NCI-H1694 (cell line): ENCODE measurements around the gene PINLYP.
A peak's percentile ranks its signal among the peaks of the same experiment; 100 is the strongest.

Source experiments
- DNase-seq: peaks from one replicate; lab custom pipeline; 2025; lab: John Stamatoyannopoulos, UW

The PINLYP gene

GRCh38 chr19:43606569-43607229 is 31.1 kb downstream of the PINLYP start:
- no peak for DNase-seq

- no peak for DNase-seq
These were observed 31.9 kb downstream of the PINLYP start for GRCh38 chr19:43607238-43608205.

GRCh38 chr19:43609872-43610271 is 34.3 kb downstream of the PINLYP start:
- DNase-seq: no peak

GRCh38 chr19:43610493-43610892 is 34.9 kb downstream of the PINLYP start:
- DNase-seq: no peak

- DNase-seq: no peak
These were observed 36.2 kb downstream of the PINLYP start, which contains the start of gene SRRM5 for GRCh38 chr19:43611788-43612187. SRRM5 (plus strand) TSS chr19:43612088; CDS start chr19:43612122, 34 bp downstream.

DNA sequence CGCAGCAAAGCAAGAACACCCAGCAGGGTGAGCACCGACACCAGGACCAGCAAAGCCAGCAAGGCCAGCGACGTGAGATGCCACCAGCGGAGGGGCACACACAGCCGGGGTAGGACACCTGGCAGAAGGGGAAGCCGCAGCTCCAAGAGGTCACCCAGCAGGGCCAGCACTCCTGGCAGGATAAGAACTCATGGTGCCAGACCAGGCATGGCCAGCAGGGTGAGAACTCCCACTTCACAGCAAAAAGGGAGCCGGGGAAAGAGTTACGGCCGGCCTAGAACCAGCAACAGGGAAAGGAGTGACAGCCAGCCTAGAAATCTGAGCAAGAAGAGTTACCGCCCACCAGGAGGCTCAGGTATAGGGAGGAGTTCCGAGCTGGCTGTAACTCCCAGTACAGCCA is 36.8 kb downstream of the PINLYP start:
- DNase-seq: no peak

- DNase-seq: no peak
These were observed 40.7 kb downstream of the PINLYP start for GRCh38 chr19:43616306-43616705.

DNA sequence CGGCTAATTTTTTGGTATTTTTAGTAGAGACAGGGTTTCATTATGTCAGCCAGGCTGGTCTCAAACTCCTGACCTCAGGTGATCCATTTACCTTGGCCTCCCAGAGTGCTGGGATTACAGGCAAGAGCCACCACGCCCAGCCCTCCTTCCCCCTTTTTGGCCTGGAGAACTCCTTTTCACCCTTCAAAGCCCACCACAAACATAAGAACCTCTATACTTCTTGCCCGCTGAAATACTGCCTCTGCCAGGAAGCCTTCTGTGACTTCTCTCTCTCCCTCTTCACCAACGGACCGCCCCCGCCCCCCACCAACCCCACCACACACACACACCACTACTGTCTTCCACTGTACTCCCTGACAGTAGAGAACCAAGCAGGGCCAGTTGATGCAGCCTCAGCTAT is 41.4 kb downstream of the PINLYP start:
- DNase-seq: no peak

DNA sequence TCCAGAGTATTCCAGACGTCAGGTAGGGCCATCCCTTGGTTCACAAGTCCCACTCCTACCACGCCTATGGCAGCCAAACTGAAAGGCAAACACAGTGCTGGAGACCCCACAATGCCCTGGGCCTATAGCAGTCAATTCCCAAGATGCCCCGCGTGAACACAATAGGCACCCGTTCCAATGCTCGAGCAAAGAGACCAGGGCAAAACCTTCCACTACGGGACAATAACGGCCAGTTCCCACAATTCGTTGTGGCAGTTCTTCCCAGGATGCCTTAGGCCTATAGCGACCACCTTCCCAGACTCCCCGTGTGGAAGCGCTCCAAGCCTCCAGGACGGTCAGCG is 43.3 kb downstream of the PINLYP start:
- peak; percentile 78 for DNase-seq

DNA sequence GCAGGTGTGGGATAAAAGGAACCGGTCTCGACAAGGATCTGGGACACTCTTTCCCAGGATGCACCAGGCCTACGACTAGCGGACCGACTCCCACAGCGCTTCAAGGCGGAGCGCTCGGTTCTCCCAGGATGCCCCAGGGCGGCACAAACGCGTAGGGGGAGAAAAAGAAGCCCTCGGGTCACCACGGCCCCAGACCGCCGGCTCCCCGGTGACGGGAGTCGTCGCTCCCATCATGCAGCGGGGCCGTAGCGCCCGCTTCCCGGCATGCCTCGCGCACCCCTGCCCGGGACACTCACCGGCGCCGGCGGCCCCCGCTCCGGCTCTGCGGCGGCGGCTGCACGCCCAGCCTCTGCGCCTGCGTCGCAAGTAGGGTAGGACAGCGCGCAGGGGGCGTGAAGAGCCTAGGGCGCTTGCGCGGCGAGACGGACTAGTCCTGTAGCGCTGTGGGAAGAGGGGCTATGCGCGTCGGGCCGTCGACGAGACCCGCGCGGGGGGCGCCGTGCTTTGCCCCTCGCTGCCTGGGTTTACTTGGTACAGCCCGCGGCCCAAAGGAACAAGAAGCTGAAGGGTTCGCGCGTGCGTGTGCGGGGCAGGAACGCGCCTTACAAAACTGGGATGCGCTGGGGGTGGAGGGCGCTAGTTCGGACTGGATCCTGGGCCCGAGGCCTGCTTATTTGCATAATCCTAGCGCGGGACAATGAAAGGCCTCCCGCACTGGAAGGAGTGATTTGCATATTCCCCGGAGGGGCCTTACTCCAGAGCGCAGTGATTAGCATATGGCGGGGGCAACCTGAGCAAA is 43.9 kb downstream of the PINLYP start, which contains the start of gene ZNF428:
Gene ZNF428 (minus strand): TSS at position 368 of the 799 bp plus-strand sequence. CDS start 5,325 bp downstream, outside the sequence.
- DNase-seq: peak; percentile 91

GRCh38 chr19:43620061-43621001 is 44.7 kb downstream of the PINLYP start:
- no peak for DNase-seq

DNA sequence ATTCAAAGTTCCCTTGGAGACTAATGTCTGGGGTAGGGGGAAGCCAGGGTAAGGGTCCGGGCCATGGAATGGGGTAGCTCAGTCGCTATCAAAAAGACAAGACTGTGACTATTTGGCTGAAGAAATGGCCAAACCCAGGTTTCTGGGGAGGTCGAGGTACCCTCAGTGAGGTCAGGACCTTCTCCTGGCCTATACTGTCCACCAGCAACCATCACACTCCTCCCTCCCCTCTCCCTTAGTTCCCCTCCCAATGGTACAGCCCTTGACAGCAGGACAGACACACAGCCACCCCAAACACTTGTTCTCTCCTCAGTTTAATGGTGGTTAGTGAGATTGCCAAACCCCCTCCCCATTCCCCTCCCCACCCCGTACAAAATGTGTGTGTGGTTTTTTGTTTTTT is 46.5 kb downstream of the PINLYP start:
- no peak for DNase-seq

DNA sequence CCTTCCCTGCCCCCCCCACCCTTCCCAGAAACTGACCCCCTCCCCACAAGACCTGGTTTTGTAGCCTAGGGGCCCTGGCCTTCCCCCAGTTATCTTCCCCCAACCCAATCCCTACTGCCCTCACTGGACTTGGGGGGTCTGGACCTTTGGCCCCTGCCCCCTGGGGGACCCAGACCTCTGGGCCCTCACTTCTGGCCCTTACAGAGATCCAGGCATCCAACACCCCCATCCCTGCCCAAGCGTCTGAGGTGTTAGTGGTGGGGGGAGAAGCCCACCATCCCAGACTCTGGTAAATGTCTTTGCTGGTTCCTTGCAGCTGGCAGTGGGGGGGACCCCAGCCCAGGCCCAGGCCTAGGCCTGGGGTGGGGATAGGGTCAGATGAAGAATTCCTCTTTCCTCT is 47.4 kb downstream of the PINLYP start:
- DNase-seq: no peak

DNA sequence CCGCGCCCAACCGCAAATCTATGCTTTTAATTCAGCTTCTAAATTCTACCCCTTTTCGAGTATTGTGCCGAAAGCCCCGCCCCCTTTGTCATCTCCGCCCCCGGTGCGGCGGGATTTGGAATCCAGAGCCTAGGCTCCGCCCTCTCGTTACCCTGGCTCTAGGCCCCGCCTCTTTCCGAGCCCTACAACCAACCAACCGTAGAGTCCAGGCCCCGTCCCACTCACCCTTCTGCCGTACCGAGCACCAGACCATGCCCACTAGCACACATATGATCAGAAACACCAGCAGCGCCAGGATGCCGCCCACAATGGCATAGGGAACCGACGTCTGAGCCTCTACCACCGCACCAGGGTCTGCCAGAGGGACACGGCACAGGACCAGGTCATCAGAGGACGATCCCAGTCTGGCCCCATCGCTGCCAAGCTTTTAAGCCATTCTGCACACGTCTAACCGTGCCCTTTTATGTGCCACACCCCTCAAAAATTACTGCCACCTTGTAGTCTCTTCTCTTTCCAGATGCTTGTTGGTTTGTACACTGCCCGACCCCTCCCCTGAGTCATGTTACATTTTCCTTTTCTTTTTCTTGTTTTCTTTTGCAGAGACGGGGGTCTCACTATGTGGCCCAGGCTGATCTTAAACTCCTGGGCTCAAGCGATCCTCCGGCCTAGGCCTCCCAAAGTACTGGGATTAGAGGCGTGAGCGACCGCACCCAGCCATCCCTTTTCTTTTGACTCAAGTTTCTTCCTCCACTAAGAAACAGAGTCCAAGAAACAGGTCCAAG is 48.5 kb downstream of the PINLYP start:
- DNase-seq: no peak

DNA sequence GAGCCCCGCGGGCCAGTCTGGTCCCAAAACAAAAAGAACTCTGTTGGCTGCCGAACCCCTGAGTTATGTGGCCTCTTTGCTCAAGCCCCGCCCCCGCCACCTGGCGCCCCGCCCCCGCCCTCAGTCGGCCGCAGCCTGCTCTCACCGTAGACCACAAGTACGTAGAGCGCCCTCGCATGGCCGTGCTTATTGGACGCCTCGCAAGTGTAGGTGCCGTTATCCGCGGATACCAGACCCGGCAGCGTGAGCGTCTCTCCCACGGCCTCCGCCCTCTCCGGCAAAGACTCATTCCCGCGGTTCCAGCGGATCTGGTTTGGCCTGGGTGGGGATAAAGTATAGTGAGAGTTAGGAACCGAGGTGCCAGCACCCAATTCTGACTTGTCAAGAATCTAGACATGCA is 49.3 kb downstream of the PINLYP start:
- no peak for DNase-seq

DNA sequence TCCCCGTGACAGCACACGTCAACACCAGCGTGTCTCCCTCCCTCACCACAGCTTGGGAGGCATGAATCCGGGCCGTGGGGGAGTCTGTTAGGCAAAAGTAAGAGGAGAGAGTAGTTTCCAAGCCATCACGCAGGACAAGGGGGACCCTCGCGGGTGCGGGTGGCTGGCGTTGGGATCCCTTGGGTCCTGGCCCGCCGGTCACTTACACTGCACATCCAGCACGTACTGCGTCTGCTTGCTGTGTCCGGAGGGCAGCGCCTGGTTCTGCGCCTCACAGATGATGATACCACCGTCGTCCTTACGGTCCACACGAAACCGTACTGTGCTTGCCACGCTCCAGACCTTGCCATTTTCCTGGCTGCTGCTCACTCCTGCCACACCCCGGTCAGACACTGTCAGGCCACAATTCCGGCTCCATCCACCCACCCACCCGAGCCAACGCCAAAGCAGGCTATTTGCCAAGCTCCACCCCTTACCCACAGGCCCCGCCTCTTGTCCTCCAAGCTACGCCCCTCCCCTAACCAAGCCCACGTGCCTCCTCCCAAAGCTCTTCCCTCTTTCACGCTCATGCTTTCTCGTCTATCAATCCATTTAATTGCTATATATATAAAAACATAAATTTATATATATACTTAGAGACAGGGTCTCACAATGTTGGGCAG is 50.4 kb downstream of the PINLYP start:
- DNase-seq: no peak

GRCh38 chr19:43626838-43627237 is 51.2 kb downstream of the PINLYP start:
- DNase-seq: no peak

- no peak for DNase-seq
These were observed 53.2 kb downstream of the PINLYP start for GRCh38 chr19:43628646-43629326.

GRCh38 chr19:43631491-43631890 is 55.9 kb downstream of the PINLYP start:
- DNase-seq: no peak
